ENCODE results near the gene PRPSAP1. TPM values are rescaled to one million over a fixed set of nuclear protein-coding genes. Genes with fewer than 3 reads are reported as not detected.

The PRPSAP1 gene
- total and polyA plus RNA-seq, 2 of the 8 experiments (the other 6 are each of a cell fraction or from before 2014, with no cell fraction given) = 32.0 to 54.2 TPM

- TF ChIP-seq, protein P1, sequence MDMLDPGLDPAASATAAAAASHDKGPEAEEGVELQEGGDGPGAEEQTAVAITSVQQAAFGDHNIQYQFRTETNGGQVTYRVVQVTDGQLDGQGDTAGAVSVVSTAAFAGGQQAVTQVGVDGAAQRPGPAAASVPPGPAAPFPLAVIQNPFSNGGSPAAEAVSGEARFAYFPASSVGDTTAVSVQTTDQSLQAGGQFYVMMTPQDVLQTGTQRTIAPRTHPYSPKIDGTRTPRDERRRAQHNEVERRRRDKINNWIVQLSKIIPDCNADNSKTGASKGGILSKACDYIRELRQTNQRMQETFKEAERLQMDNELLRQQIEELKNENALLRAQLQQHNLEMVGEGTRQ (IDR thresholded peaks at IDR 0.05; ENCODE audit: low read length) = no peak
- TF ChIP-seq JUND (IDR thresholded peaks at IDR 0.05; ENCODE audit: low read length) = no peak
- no peak for TF ChIP-seq FOSL1 (IDR thresholded peaks at IDR 0.05; ENCODE audit: insufficient read depth, low read depth, low read length)
- no peak for TF ChIP-seq BRCA1 (IDR thresholded peaks at IDR 0.05; ENCODE audit: low read depth, low read length)
- no peak for TF ChIP-seq E2F6 (IDR thresholded peaks at IDR 0.05)
- no peak for TF ChIP-seq JUN (IDR thresholded peaks at IDR 0.05; ENCODE audit: low read depth, low read length)
- no peak for TF ChIP-seq RFX5 (IDR thresholded peaks at IDR 0.05; ENCODE audit: borderline replicate concordance, low read depth, low read length)
These were observed 73.1 kb downstream of the PRPSAP1 start (continued) for GRCh38 chr17:76280650-76281049.
